H7 (cell line): Measurements from ENCODE around the gene CIAO1. TPM values are rescaled to one million over a fixed set of nuclear protein-coding genes. Genes with fewer than 3 reads are reported as not detected.

Experiments used
- DNase-seq: peaks from one replicate; pipeline ENCODE4 v3.0.0; 2012
- H3K27me3 ChIP-seq: 2 replicates; pipeline ENCODE4 v1.6.0; 2011; ENCODE audit warnings: mild to moderate bottlenecking, low read length; ENCODE audit not compliant: control insufficient read depth, insufficient read depth
- H3K36me3 ChIP-seq: replicated peaks from 2 replicates; pipeline ENCODE4 v1.5.1; 2011; ENCODE audit warnings: low read length; ENCODE audit not compliant: control insufficient read depth, insufficient read depth
- H3K4me3 ChIP-seq: 2 replicates; pipeline ENCODE4 v1.5.1; 2011; ENCODE audit warnings: low read depth, mild to moderate bottlenecking, control low read depth, low read length, moderate library complexity; ENCODE audit not compliant: insufficient read depth
- total RNA-seq: library from RNA; depleted of rRNA; stranded (reverse); fragments of >200 nt; shearing (Covaris generic); gene quantifications from 2 replicates; pipeline ENCODE4 v1.2.3, GENCODE V29; 2014

CIAO1 gene
- total RNA-seq, 1 experiment from 2014 or later = 111 TPM

DNA sequence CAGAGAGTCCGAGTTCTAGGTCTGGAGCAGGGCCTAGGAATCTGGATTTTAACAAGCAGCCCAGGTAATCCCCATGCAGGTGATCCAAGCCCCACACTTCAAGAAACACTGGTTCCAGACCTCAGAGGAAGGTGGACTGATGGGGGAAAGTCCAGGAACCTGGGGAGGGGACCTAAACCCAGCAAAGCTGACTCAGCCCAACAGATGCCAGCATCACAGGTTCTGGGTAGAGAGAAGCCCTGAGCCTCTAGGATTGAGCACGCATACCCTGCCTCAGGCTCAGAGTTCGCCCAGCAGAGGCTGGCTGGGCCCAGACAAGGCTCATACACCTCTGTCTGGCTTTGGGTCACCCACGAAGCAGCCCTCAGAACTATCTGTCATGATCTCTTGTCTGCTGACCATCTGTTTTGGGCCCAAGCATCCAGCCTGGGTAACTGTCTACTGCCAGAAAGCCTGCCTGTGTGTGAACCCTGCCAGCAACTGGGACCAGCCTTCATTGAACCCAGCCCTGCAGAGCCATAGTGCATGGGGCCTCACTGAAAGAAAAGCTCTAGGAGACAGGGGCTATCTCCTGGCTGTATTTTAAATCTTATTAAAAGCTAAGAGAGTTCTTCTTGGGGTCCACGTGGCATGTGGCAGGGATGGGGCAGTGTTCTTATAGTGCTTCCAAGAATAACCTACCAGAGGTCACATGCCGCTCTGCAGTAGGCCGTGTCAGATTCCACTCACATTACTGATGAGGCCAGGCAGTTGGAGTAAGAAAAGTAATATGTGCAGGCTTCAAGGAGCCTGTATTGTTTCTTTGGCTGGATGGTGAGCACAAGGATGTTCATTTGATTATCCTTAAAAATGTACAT is 7.6 kb upstream of the CIAO1 start:
- Histone ChIP-seq H3K36me3 (peaks cover 13% of the 10 kb centered on the region), H3K4me3 (no peak overlapping the region), H3K27me3 (no peaks in the 10 kb centered on the region)
- no peak for DNase-seq

DNA sequence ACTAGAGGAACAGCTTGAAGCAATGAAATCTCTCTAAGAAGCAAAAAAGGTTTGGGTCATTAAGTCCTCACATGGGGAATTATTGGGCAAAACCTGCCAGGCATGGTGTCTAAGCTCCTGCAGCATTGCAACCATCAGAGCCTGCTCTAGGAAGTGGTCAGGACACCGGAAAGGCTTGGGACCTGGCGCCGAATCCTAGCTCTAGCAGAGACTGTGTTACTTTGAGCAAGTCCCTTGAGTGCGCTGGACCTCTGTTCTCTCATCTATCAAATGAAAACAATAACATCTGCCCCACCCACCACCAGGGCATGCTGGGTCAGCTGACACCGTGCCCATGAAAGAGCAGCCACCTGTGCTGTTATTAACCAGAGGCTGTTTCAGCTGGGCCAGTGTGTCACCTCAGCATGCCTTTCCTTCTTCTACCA is 6.5 kb upstream of the CIAO1 start:
- Histone ChIP-seq H3K27me3 (no peaks in the 10 kb centered on the region), H3K36me3 (peaks cover 4% of the 10 kb centered on the region), H3K4me3 (no peak overlapping the region)
- no peak for DNase-seq

DNA sequence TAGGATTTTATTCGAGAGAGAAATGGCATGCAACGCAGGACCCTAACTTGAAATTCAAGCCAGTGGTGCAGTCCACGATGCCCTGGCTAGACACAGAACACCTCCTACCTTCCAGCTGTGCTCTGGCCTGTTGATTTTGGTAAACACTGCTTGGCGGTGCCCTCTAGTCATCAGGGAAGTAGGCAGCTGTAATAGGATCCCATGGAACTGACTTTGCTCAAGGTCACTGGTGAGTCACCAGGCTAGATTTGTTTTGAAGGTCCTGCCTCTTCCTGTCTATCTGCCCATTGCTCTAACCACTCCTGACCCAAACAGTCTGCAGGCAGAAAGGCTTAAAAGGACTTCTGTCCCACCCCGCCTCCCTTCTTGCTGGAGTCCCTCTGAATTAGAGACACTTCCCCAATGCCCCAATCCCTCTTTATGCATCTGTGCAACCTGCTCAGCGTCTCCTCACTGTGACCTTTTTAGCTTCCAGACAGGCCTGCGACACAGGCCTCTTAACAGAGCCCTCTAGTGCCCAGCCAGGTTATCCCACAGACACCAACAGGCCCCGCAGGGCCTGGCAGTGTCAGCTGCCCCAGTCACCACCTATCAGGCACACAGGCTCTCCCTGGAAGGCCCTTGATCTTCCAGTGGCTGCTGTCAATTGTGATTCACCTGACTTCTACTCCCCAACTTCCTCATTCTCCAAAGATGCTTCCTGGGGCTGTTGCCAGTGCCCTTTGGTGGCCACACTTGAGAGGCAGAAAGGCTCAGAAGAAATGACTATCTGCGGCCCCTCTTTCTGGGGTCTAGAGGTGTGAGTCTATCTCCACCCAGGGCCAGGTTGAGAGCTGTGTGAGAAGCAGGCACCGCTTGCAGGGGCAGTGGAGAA is 5.4 kb upstream of the CIAO1 start:
- Histone ChIP-seq H3K4me3 (no peak overlapping the region), H3K36me3 (no peaks in the 10 kb centered on the region; the same call in none of the 2 replicates), H3K27me3 (no peaks in the 10 kb centered on the region)
- DNase-seq = peak; percentile 87

DNA sequence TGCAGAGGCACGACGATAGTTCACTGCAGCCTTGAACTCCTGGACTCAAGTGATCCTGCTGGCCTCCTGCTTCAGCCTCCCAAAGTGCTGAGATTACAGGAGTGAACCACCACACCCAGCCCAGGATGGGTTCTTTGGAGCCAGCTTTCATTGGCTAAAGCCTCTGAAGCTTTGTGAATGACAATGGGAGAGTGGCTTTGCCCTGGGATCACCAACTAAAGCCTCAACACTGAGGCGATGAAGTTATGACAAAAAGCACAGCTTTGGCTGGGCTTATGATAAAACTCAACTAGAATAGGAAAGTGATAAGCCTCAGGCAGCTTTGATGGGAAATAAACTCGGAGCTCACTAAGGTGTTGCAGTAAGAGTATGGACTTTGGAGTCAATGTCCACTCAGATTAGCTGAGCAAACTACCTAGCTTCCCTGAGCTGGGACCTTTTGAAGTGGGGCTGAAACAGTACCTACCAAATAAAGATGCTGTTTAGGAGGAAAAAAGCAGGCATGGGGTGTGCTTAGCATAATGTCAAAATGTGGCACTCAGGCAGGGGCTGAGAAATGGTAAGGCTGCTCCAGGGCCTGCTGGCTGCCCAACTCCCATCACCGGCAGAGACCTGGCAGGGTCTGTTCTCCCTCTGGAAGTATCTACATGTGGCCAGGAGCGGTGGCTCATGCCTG is 4.6 kb upstream of the CIAO1 start:
- Histone ChIP-seq H3K4me3 (no peak overlapping the region), H3K27me3 (no peaks in the 10 kb centered on the region), H3K36me3 (no peaks in the 10 kb centered on the region; the same call in none of the 2 replicates)
- no peak for DNase-seq

DNA sequence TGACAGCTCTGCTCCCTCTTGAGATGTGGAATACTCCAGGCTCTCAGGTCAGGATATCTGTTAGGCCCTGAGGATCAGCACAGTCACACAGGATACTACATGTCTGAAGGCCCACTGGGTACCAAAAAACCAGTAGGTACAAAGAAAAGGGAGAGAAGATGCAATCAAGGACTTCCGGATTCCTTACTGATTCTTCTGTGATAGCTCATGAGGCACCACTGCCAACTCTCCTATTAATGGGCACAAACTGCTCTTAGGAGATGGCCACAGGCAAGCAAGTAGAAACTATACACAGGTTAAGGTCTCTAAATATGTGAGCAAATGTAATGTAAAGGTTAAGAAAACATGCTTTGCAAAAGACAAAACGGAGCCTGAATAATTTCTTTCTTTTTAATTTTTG is 3.7 kb upstream of the CIAO1 start:
- Histone ChIP-seq H3K36me3 (peaks cover 1% of the 10 kb centered on the region), H3K27me3 (no peaks in the 10 kb centered on the region), H3K4me3 (no peak overlapping the region)
- no peak for DNase-seq

DNA sequence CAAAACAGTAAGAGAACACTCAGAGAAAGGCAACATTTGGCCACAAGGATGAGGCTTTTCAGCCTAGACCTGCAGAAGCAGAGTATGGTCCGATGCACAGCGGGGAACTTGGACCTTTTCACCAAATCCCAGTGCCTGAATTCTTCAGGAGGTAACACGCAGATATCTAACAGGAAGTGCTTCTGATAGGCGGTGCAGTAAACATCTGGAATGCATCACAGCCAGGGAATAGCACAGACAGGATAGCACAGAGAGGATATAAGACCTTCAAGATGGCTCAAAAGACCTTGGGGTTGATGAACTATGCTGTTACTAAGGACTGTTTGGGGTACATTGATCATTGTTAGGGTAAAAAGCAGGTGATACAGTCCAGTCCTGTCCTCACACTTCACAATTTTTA is 1.9 kb upstream of the CIAO1 start:
- DNase-seq = no peak
- no peak overlapping the region for H3K4me3 ChIP-seq
- peaks cover 16% of the 10 kb centered on the region for H3K36me3 ChIP-seq
- no peaks in the 10 kb centered on the region for H3K27me3 ChIP-seq

DNA sequence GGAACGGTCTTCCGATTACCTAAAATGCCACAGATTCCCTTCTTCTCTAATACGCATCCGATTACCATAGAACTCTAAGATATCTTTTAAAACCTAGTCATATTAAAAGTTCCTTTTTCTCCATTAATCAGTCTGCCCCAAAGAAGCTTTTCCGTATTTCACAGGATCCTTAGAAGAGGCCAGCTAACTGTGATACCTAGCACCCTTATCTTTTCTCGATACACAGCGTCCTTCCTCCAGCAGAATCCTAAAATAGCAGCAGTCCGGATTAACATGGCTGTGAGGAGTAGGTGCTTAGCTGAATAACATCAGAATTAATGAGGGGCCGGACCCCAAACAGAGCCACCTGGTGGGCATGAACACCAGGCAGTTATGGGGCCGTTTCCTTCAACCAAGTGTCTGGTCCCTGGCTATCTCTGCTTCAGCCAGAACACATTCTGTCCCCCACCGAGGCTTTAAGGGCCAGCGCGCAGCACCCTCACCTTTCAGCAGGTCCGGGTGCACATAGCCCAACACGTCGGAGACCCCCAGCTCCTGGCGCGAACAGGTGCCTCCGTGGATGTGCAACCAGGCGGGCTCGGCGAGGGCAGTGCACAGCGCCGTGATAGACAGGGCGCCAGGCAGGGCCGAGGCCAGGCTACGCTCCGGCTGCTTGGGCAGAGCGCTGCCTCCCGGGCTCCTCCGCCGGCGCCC is 1.2 kb upstream of the CIAO1 start:
- Histone ChIP-seq H3K27me3 (no peaks in the 10 kb centered on the region), H3K4me3 (peak overlapping the region; percentile 92), H3K36me3 (peaks cover 20% of the 10 kb centered on the region)
- DNase-seq = peak; percentile 66

DNA sequence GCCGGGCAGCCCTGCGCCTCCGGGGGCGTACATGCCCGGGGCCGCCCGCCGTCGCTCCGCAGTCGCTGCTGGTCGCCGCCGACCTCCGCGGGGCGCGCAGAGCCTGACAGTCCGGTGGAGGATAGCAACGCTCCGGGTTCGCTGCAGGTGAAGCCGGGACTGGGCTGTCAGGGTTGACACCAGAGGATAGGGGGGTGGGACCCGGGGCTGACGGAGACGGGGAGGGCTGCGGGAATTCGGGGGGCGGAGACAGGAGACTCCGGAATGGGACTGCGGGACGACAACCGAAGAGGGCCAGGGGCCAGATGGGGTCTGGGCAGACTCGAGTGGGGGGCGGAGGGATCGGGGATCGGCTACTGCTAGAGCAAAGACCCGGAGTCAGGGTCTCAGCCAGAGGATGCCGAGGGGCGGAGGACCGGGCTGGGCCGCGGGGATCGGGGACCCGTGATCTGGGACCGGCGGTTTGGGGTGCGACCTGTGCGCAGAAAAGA is 631 bp upstream of the CIAO1 start:
- peak; percentile 93 for DNase-seq
- H3K4me3 ChIP-seq = peak overlapping the region; percentile 92

DNA sequence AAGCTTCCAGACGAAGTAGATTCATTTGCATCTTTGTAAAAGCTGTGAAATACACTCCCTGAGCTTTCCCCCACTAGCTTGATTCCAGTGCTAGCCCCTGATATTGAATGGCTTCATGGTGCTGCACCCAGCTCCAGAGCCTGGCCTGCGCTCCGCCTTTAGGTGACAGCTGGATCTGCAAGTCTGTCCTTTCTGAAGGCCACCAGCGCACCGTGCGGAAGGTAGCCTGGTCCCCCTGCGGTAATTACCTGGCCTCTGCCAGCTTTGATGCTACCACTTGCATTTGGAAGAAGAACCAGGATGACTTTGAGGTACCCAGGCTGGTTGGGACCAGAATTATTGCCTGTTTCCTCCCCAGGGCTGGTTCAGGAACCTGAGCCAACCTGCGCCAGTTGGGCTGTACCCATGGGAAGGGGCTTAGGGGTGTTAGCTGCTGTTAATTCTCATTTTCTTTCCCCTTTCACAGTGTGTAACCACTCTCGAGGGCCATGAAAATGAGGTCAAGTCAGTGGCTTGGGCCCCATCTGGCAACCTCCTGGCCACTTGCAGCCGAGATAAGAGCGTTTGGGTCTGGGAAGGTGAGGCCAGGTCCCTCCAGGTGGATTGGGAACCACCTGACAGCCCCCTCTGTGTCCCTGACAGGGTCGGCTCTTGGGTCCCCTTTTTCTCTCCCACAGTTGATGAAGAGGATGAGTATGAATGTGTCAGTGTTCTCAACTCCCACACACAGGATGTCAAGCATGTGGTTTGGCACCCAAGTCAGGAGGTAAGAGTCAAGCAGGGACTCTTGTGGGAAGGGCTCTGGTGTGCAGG is 1.3 kb downstream of the CIAO1 start:
- Histone ChIP-seq H3K36me3 (peaks cover 29% of the 10 kb centered on the region), H3K27me3 (no peaks in the 10 kb centered on the region), H3K4me3 (no peak overlapping the region)
- peak; percentile 72 for DNase-seq

More for the DNA sequence above, 631 bp upstream of the CIAO1 start:
- H3K27me3 ChIP-seq = no peaks in the 10 kb centered on the region
- peaks cover 22% of the 10 kb centered on the region for H3K36me3 ChIP-seq

DNA sequence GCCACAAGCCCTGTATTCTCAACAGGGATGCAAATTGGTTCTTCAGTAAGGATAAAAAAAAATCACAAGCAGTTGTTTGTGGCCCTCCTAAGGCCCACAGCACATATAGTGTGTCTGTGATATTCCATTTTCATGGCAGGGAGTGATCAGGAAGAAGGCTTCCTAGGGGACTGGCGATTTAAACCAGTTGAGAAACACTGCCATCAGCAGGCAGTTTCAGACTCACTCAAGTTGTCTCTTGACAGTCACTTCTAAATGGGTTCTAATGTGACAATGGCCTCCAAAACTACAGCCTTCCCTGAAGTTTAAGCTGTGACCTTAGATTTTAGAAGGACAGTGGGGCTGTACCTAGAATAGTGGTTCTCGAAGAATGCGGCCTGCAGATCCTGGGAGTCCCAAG is 6.0 kb downstream of the CIAO1 start:
- Histone ChIP-seq H3K36me3 (peaks cover 45% of the 10 kb centered on the region), H3K27me3 (no peaks in the 10 kb centered on the region), H3K4me3 (no peak overlapping the region)
- no peak for DNase-seq

DNA sequence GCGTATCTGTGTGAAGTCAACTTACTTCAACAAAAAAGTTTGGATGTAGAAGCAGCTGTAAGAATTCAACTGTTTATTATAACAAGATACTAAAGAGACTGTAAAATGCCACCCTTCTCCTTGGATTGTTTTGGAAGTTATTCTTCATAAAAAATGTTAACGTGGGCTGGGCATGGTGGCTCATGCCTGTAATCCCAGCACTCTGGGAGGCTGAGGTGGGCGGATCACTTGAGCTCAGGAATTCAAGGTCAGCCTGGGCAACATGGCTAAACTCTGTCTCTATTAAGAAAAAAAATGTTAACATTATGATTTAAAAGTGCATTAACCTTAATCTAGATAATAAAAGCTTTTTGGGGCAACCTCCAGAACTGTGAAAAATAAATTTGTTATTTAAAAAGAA is 7.7 kb downstream of the CIAO1 start:
- no peaks in the 10 kb centered on the region for H3K27me3 ChIP-seq
- H3K36me3 ChIP-seq = peaks cover 50% of the 10 kb centered on the region
- H3K4me3 ChIP-seq = no peak overlapping the region
- no peak for DNase-seq

DNA sequence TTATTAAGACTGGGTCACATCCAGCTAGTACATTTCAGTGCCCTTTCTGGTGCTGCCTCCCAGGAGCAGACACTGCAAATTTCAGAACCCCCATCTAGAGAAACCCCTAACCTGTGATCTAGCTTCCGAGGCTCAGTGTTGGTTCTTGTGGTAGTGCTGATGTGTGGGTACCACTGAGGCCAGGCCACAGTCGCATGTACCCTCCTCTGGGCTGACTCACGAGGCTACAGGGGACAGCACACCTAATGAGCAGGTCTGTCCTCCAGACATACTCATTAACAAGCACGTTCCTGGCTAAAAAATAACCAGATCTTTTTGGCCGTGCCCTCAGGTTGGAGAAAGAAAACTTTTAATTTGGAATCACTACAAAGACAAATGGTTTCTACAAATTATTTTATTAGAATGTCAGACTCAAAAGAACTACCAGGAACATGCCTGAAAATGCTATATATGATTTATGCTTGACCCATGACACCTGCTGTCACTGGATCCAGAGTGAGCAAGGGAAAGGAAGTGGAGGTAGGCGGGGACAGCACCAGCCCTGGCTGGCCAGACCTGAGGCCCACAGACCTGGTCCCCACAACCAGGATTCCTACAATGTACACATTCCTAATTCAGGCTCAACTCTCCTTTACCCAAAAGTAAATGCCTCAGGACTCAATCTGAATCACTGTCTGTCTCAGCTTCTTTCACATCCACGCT is 8.5 kb downstream of the CIAO1 start:
- Histone ChIP-seq H3K27me3 (no peaks in the 10 kb centered on the region), H3K4me3 (no peak overlapping the region), H3K36me3 (peaks cover 50% of the 10 kb centered on the region)
- no peak for DNase-seq
